Ramos (cell line): ENCODE measurements around the gene PNLDC1.

Experiments used
- in situ Hi-C: fragments of 300-500 bp; cut with MboI; formaldehyde crosslinking; loops from one replicate; pipeline ENCODE4 v1.14.3; 2022; ENCODE audit warnings: low sequenced_read_pairs; ENCODE audit not compliant: unreplicated experiment

PNLDC1 gene, protein sequence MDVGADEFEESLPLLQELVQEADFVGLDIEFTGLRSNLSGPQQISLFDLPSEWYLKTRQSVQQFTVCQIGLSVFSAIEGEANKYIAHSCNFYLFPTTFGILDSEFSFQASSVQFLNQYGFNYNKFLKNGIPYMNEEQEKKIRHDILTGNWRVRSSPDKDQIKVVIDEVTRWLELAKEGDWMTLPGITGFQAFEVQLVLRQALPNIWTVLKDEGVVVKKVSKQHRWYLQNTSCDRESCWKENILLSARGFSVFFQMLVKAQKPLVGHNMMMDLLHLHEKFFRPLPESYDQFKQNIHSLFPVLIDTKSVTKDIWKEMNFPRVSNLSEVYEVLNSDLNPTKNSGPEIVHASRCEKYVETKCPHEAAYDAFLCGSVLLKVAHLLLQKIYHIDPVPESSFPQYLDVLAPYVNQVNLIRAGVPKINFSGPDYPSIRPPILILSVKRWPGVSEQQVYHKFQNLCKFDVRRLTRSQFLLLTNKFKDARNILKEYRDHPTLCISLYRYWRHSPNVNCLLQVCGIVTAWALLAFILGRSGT

GRCh38 chr6:159800141-159800865, at the start of gene PNLDC1:
TSS of gene PNLDC1 (plus strand) at chr6:159800276. CDS start at chr6:159800308, 32 bp downstream.
- in situ Hi-C loops, result no loop called here

DNA sequence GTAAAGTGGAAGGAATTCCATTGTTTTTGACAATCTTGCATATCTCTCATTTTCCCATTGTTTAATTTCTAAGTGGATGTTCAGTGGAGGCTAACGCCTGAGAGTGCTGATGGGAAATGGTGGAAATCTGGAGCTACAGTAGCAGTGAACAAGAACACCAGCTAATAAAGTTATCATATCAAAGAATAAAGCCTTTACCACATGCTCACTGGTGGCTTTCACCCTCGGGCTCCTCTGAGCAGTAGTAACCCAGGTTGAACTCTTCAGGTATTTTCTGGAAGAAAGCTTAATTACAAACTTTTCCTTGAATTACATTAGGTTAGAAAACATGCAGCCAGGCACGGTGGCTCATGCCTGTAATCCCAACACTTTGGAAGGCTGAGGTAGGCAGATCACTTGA, 48.6 kb upstream of the PNLDC1 start:
- in situ Hi-C loops, result no loop called here

DNA sequence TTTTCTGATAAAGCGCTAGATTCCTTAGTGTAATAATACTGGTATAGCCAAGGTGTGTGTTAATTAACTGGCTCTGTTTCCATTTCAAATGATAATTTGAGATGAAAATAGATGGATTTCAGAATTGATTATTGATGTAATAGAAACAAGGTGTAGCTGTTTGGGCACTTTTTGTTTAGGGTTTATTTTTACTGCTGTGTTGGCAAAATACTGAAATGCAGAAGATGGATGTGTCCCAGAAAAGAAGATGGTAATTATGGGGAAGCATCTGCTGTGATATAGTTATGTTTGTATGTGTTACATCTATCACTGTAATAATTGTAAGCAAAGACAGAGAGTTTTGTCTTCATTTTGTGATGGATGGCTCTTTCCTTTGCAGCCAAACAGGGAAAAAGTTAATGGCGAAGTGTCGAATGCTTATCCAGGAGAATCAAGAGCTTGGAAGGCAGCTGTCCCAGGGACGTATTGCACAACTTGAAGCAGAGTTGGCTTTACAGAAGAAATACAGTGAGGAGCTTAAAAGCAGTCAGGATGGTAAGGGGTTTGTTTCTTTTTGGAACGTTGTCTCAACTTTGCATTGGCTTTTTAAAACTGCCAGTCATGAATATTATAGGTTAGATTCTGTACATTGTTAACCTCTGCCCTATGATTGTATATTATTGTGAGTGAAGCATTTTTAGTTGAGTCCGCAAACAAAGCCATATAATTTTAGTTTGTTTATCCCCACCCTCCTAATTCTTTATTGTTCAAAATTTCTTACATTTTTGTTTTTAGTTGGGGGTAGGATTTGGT, 46.8 kb upstream of the PNLDC1 start:
- in situ Hi-C loops, result no loop called here

DNA sequence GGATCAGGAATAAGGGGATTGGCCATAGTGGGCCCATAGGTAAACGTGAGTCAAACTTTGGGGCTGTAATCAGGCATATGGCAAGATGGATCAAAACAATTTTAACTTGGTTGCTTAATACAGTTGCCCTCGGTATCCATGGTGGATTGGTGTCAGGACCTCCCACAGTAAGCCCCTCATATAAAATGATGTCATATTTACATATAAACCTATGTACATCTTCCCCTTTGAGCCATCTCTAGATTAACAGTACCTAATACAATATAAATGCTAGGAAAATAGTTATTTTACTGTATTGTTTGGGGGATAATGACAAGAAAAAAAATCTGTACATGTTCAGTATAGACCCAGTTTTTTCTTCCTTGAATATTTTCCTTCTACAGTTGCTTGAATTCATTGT, 45.7 kb upstream of the PNLDC1 start:
- in situ Hi-C loops, result no loop called here

DNA sequence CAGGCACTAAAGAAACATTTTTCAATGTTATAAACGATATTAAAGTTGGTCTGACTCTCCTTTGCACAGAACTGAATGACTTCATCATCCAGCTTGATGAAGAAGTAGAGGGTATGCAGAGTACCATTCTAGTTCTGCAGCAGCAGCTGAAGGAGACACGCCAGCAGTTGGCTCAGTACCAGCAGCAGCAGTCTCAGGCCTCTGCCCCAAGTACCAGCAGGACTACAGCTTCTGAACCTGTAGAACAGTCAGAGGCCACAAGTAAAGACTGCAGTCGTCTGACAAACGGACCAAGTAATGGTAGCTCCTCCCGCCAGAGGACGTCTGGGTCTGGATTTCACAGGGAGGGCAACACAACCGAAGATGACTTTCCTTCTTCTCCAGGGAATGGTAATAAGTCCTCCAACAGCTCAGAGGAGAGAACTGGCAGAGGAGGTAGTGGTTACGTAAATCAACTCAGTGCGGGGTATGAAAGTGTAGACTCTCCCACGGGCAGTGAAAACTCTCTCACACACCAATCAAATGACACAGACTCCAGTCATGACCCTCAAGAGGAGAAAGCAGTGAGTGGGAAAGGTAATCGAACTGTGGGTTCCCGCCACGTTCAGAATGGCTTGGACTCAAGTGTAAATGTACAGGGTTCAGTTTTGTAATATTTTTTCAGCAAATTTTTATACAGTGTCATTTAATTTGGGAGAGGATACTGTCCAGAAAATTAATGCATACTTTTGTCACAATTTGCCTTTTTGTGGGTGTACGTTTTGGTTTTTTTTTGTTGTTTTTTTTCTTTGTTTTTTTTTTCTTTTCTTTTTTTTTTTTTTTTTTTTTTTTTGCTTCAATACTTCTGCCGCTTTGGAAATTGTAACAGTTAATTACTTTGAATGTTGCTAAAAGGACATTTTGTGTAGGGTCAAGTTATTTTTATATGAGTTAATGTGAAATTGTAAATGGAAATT, 44.8 kb upstream of the PNLDC1 start:
- in situ Hi-C loops, result no loop called here

DNA sequence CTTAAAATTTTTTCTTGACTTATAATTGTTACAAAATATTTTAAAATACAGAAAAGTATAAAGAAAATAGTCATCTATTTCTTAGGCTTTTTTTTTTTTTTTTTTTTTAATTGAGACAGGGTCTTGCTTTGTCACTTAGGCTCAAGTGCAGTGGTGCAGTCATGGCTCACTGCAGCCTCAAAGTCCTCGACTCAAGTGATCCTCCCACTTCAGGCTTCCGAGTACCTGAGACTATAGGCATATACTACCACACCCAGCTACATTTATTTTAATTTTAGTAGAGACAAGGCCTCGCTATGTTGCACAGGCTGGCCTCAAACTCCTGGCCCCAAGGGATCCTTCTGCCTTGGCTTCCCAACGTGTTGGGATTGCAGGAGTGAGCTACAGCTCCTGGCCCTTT, 43.6 kb upstream of the PNLDC1 start:
- in situ Hi-C loops, result no loop called here

GRCh38 chr6:159758031-159759001, 41.8 kb upstream of the PNLDC1 start:
- in situ Hi-C loops, result no loop called here

DNA sequence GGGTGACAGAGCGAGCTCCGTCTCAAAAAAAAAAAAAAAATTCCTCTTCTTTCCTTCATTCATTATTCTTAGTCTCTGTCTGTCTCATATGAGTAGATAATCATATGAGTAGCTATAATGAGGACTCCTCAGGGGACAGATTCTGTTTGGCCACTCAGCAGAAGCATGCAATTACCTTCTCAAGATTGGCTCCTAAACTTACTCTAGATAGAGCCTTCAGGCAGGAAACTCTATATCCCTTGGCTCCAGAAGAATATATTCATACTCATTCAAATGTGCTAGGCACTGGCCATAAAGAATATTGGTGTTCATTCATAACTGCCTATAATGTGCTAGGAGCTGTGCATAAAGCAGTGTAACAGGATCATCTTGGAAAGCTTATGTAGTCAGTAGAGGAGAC, 40.4 kb upstream of the PNLDC1 start:
- in situ Hi-C loops, result no loop called here

- in situ Hi-C loops, result no loop called here
These were observed 39.4 kb upstream of the PNLDC1 start for GRCh38 chr6:159760602-159761057.

GRCh38 chr6:159761129-159761872, 38.8 kb upstream of the PNLDC1 start:
- in situ Hi-C loops, result no loop called here

GRCh38 chr6:159761873-159762680, 38.0 kb upstream of the PNLDC1 start, which contains the start of gene ACAT2:
TSS of gene ACAT2 (plus strand) at chr6:159762045. CDS start at chr6:159762088, 43 bp downstream.
- in situ Hi-C loops, result no loop called here

DNA sequence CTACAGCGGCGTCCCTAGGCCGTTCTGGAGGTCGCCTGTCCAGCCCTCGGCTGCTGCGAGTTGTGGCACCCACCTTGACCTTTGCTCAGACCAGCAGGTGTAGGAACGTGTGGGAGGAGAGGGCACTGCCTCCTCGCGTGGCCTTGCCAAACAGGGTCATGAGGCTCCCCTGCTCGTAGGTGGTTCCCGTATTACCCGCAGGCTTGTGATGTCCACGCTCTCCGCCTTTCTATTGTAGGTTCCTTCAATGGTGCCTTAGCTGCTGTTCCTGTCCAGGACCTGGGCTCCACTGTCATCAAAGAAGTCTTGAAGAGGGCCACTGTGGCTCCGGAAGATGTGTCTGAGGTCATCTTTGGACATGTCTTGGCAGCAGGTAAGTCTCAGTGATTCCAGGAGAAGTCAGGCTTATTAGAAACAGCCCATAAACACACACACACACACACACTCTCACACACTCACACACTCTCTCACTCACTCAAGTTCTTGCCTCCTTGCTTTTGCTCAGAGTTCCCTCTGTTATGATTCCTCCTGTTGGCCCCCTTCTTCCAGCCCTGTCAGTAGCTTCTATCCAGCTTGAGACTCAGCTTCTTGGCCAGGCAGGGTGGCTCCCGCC, 37.3 kb upstream of the PNLDC1 start:
- in situ Hi-C loops, result no loop called here

- in situ Hi-C loops, result no loop called here
These were observed 33.2 kb upstream of the PNLDC1 start for GRCh38 chr6:159766906-159767305.

DNA sequence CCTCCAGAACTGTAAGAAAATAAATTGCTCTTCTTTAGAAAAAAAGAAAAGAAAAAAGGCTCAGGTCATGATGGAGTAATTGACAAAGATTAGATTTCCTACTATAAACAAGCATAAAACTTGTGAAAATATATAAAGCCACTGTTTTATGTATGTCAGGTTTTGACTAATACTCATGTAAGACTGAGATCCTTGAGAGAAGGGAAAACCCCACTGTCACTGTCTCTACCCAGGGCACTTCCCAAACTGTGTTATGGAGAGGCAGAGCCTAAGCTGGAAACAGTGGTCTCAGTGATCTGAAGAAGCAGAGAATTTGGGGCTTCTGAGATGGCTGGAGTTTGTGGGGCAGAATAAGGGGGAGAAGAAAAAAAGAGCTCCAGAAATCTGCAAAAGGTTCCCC, 30.6 kb upstream of the PNLDC1 start:
- in situ Hi-C loops, result no loop called here

- in situ Hi-C loops, result no loop called here
These were observed 27.9 kb upstream of the PNLDC1 start for GRCh38 chr6:159772196-159772595.

GRCh38 chr6:159777240-159777904, 22.7 kb upstream of the PNLDC1 start:
- in situ Hi-C loops, result no loop called here
